Measurements from ENCODE around the gene MAMLD1.

Gene MAMLD1

DNA sequence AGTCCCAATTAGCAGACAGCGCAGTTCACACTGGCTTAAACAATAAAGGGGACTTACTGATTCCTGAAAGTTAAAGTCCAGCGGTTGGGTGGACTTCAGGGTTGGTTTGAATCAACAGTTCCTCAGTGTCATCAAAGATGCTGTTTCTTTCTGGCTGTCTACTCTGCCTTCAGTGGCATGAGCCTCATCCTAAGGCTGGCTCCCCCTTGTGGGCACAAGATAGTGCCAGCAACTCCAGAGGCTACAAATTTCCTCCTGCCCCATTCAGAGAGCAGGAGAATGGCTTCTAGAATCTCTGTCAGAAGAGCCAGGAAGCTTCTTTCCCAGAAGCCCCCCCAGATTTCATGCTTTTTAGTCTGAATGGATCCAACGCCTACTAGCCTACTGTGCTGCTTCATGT lies 122.9 kb downstream of the MAMLD1 start:
- H3K4me3 ChIP-seq (ENCODE audit: control insufficient read depth, low read depth, low read length) = no peak overlapping the region
- TF ChIP-seq, protein P1, sequence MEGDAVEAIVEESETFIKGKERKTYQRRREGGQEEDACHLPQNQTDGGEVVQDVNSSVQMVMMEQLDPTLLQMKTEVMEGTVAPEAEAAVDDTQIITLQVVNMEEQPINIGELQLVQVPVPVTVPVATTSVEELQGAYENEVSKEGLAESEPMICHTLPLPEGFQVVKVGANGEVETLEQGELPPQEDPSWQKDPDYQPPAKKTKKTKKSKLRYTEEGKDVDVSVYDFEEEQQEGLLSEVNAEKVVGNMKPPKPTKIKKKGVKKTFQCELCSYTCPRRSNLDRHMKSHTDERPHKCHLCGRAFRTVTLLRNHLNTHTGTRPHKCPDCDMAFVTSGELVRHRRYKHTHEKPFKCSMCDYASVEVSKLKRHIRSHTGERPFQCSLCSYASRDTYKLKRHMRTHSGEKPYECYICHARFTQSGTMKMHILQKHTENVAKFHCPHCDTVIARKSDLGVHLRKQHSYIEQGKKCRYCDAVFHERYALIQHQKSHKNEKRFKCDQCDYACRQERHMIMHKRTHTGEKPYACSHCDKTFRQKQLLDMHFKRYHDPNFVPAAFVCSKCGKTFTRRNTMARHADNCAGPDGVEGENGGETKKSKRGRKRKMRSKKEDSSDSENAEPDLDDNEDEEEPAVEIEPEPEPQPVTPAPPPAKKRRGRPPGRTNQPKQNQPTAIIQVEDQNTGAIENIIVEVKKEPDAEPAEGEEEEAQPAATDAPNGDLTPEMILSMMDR (IDR thresholded peaks at IDR 0.05; ENCODE audit: control insufficient read depth, insufficient read depth, low read depth, low read length, missing control alignments) = peak; percentile 74
- DNase-seq (ENCODE audit: low read depth) = no peak

DNA sequence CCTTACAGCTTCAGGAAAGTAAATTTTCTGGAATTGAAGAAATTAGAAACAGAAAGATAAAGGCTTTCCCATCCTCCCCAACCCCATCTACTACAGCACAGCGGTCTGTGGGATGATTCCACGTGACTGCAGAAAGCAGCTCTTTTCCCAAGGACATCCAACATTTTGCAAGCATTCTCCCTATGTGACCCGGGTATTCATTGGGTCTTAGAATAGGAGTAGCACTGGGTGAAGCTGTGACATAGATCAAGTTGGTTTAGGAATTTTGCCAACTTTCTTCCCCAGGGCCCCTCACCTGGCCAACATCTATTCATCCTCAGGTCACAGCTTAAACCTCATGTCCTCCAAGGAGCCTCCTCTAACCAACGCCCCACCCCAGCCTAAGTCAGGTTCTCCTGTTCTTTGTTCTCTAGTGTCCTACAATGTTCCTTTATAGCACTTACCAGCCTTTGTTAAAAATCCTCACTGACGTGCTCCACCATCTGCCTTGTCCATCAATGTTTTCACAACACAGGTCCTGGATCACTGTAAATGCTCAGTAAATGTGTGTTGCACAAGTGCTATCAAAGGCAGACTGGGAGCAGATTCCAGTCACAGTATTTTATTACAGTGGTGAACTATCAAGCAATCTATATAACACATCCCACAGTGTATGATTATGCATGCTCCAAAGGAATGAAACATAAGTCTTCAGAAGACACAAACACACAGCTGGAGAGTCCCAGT lies 124.4 kb downstream of the MAMLD1 start:
- no peak for DNase-seq (ENCODE audit: low read depth)
- H3K4me3 ChIP-seq (ENCODE audit: control insufficient read depth, low read depth, low read length) = no peak overlapping the region
- TF ChIP-seq, protein P1 (IDR thresholded peaks at IDR 0.05; ENCODE audit: control insufficient read depth, insufficient read depth, low read depth, low read length, missing control alignments) = no peak

GRCh38 chrX:150489359-150490015 lies 126.4 kb downstream of the MAMLD1 start:
- H3K4me3 ChIP-seq (ENCODE audit: control insufficient read depth, low read depth, low read length) = no peak overlapping the region
- TF ChIP-seq, protein P1 (IDR thresholded peaks at IDR 0.05; ENCODE audit: control insufficient read depth, insufficient read depth, low read depth, low read length, missing control alignments) = no peak
- DNase-seq (ENCODE audit: low read depth) = no peak

DNA sequence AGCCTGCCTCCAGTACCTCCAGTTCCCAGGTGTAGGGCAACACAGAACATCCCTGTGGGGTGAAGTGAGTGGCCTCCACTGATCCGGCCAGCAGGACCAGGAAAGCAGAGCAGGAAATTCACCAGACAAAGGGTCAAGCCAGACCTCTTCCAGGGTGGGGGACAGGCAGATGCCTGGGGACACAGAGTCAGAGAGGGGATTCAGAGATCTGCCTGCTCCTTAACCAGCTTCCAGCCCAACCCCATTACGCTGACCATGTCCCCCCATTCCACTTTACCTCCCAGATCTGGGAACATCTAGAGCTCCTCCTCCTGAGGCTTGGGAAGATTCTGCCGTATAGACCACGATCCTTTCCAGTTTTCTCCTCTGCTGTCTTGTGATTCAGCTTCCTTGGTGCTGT lies 132.4 kb downstream of the MAMLD1 start:
- TF ChIP-seq, protein P1 (IDR thresholded peaks at IDR 0.05; ENCODE audit: control insufficient read depth, insufficient read depth, low read depth, low read length, missing control alignments) = no peak
- no peak overlapping the region for H3K4me3 ChIP-seq (ENCODE audit: control insufficient read depth, low read depth, low read length)
- DNase-seq (ENCODE audit: low read depth) = no peak

GRCh38 chrX:150499240-150499639 lies 136.1 kb downstream of the MAMLD1 start:
- TF ChIP-seq, protein P1 (IDR thresholded peaks at IDR 0.05; ENCODE audit: control insufficient read depth, insufficient read depth, low read depth, low read length, missing control alignments) = no peak
- no peak overlapping the region for H3K4me3 ChIP-seq (ENCODE audit: control insufficient read depth, low read depth, low read length)
- no peak for DNase-seq (ENCODE audit: low read depth)

- no peak overlapping the region for H3K4me3 ChIP-seq (ENCODE audit: control insufficient read depth, low read depth, low read length)
- TF ChIP-seq, protein P1 (IDR thresholded peaks at IDR 0.05; ENCODE audit: control insufficient read depth, insufficient read depth, low read depth, low read length, missing control alignments) = no peak
- no peak for DNase-seq (ENCODE audit: low read depth)
Measured at GRCh38 chrX:150502091-150502490, 139.0 kb downstream of the MAMLD1 start.

All from AG09309 (cell line).